Activated CD4-positive, alpha-beta T cell treated with anti-CD3 and anti-CD28 coated beads, Interleukin-2, amount 50 U/mL, for 24 hours (primary cell): ENCODE data around the gene CD55.
A peak's percentile ranks its signal among the peaks of the same experiment; 100 is the strongest.

Experiments used
- DNase-seq, 2 donors: peaks; one replicate each; pipeline ENCODE4 v3.0.0-alpha.2; 2020; ENCODE audit warnings: low read depth in 1 of 2, low spot score in 1 of 2

CD55 gene, protein sequence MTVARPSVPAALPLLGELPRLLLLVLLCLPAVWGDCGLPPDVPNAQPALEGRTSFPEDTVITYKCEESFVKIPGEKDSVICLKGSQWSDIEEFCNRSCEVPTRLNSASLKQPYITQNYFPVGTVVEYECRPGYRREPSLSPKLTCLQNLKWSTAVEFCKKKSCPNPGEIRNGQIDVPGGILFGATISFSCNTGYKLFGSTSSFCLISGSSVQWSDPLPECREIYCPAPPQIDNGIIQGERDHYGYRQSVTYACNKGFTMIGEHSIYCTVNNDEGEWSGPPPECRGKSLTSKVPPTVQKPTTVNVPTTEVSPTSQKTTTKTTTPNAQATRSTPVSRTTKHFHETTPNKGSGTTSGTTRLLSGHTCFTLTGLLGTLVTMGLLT

DNA sequence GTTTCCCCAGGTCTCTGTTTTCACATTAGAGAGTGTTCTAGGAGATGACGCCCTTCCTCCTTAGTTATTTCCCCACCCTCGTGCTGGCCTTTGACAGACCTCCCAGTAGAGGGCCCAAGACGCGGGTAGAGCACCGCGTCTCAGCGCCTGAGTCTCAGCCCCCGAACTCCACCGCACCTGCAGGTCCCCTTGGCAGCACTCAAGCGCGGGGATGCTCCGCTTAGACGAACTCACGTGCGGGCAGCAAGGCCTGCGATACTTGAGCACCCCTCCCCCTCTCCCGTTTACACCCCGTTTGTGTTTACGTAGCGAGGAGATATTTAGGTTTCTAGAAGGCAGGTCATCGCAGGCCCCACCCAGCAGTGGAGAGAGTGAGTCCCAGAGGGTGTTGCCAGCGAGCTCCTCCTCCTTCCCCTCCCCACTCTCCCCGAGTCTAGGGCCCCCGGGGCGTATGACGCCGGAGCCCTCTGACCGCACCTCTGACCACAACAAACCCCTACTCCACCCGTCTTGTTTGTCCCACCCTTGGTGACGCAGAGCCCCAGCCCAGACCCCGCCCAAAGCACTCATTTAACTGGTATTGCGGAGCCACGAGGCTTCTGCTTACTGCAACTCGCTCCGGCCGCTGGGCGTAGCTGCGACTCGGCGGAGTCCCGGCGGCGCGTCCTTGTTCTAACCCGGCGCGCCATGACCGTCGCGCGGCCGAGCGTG is at the start of gene CD55:
Gene CD55 (plus strand): TSS at position 600 of the 711 bp plus-strand sequence. CDS start 88 bp downstream, at position 688.
- DNase-seq = peak; percentile 87 to 98

DNA sequence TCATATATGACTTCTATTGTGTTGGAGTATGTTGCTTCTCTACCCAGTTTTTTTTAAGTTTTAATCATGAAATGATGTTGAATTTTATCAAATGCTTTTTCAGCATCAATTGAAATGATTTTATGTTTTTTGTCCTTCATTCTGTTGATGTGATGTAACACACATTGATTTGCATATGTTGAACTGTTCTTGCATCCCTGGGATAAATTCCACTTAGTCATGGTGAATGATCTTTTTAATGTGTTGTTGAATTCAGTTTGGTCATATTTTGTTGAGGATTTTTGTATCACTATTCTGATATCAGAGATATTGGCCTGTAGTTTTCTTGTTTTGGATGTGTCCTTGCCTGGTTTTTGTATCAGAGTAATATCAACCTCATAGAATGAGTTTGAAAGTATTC is 46.6 kb upstream of the CD55 start:
- DNase-seq = no peak

DNA sequence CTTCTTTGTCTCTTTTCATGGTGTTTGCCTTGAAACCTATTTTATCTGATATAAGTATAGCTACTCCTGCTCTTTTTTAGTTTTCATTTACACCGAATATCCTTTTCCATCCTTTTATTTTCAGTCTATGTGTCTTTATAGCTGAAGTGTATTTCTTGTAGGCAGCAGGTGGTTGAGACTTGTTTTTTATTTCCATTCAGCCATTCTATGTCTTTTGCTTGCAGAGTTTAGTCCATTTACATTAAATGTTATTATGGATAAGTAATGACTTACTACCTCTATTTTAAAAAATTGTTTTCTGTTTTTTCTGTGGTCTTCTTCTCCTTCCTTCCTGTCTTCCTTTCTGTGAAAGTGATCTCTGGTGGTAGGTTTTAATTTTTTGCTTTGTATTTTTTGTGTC is 45.0 kb upstream of the CD55 start:
- DNase-seq = no peak

DNA sequence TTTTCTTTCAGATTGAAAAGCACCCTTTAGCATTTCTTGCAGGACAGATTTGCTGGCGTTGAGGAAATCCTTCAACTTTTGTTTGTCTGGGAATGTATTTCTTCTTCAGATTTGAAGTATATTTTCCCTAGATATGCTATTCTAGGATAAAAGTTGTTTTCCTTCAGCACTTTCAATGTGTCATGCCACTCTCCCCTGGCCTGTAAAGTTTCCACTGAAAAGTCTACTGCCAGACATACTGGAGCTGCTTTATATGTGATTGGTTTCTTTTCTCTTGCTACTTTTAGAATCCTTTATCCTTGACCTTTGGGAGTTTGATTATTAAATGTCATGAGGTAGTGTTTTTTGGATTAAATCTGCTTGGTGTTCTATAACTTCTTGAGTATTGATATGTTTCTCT is 44.2 kb upstream of the CD55 start:
- DNase-seq = no peak

DNA sequence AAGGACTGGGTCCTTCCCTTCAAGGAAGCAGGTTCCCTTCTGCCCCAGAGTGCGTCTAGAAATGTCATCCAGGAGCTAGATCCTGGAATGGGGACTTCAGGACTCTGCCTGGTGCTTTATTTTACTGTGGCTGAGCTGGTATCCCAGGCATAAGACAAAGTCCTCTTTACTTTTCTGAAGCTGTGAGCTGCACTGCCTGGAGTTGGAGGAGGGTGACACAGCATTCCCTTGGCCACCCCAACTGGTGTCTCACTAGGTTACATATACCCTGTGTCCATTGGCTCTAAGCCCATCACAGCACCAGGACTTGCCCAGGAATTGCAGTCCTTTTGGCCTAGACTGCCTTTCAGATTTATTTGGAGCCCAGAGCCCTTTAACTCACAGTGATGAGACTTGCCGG is 41.8 kb upstream of the CD55 start:
- DNase-seq = no peak

DNA sequence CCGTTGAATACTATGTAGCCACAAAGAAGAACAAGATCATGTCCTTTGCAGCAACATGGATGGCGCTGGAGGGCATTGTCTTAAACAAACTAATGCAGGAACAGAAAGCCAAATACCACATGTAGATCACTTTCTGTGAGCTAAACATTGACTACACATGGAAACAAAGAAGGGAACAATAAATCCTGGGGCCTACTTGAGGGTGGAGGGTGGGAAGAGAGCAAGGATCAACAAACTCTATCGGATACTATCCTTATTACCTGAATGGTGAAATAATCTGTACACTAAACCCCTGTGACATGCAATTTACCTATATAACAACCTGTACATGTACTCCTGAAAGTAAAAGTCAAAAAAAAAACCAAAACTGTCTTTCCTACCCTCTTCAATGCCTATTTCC is 40.8 kb upstream of the CD55 start:
- no peak for DNase-seq

DNA sequence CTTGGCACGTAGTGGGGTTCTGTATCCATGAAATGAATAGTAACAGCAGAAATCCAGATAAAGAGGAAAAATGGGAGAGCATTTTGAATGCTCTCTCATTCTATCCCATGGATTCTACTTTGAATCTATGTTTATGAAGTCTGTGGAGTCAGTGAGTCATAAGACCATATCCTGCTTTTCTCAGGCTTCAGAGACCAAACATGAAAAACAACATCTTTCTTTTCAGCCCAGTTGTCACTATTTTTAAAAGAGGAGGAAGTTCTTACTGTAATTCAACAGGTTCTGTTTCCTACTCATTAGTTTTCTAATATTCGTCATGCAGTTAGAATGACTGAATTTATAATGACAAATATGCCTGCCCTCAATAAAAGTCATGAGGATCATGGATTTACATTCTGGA is 39.4 kb upstream of the CD55 start:
- DNase-seq = no peak

DNA sequence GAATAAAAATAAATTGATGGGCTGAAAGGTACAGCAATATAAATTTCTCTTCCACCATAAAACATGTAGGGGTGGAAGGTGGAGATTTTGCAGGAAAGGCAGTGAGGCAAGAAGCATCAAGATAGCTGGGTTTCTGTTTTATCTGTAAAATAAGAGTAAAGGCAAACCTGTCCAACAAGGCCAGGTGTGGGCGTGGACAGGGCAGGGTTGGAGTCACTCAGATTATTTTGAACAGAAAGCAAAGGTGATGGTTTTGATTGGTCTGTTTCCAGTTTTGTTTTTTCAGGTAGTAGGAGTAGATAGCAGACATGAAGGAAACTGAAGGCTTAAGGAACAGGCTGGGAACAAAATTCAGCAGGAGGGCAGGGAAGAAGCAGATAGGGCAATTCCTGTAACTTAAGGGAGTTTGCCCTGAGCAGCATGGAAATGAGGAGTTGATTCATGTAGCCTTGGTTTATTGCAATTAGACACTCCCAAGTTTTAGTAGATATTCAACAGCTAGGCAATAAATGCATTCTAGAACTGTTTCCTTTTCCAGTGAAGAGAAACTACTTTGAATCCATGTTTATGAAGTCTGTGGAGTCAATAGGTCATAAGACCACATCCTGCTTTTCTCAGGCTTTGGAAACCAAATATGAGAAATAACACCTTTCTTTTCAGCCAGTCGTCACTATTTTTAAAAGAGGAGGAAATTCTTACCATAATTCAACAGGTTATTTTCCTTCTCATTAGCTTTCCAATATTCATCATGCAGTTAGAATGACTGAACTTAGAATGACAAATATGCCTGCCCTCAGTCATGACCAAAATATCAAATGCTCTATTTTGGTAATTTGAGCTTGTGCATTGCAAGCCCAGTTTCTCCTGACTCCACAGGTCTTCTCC is 38.7 kb upstream of the CD55 start:
- DNase-seq = no peak

DNA sequence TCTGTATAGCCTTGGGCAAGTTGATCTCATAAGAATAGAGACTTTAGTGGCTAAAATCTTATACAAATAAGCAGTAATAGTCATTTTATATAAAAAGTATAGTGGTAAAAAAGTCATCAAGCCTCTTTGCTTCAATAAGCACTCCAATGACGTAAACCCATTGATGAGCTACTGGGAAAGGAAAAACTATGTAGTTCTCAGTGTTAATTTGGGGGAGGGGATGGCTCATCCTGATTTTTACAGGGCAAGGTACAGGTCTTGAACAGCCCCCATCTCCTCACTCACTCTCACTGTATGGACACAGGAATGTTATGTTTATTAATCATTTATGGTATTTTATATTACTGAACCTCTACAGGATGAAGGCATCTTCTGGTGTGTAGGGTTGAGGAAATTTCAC is 38.1 kb upstream of the CD55 start:
- DNase-seq = no peak

DNA sequence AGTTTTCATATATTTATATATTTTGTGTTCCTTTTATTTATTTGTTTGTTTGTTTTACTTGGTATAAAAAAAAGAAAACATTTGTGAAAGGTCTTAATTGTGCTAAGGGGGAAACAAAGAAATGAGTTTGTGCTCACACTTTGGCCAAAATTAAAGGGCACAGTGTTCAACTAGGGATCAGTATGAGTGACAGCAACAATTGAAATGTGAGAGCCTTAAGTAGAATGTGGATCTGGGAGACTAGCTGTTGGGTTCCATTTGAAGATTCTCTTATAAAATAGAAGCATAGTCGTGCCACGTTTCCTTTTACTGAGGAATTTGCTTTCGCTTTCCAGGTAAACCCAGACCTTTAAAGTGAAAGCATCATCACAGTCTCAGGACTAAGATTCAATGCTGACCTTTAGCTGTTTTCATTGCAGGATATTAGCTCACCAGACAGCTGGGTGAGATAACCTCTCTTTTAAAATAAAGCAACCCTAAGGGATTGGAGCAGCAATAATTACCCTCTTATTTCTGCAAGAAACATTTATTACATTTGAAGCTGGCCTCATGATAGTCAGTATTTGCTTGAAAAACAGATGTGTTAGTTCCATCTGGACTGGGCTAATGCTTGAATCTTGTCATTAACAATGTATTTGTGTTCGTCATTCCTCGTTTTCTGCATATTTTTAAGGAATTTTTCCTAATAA is 37.1 kb upstream of the CD55 start:
- DNase-seq = no peak

DNA sequence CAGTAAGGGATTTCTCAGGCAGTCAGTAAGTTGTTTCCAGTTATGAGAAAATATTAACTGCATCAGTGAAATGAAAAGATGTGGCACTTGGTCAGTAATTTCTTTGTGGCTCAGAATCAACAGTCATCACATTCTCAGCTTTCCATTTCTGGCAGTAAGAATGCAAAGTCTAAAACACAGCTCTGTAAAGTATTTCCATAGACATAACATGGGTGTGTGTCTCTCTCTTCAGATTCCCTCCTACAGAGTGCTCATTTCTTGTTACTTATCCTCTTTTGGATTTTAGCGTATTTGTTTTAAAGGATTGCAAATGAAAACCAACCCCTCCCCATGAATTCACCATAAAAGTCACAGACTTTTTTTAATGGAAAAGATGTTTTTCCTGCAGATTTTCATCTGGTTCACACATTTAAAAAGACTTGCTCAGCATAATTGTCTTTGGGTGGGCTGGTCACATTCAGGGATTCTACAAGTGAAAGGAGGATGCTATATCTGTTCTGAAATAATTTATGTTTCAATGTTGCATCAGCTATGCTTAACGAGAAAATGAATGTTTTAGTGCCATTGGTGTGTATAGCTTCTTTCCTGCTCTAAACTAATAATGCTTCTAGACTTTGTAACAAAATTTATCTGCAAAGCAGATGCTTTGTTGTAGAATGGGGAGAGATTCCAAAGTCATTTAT is 34.6 kb upstream of the CD55 start:
- no peak for DNase-seq

DNA sequence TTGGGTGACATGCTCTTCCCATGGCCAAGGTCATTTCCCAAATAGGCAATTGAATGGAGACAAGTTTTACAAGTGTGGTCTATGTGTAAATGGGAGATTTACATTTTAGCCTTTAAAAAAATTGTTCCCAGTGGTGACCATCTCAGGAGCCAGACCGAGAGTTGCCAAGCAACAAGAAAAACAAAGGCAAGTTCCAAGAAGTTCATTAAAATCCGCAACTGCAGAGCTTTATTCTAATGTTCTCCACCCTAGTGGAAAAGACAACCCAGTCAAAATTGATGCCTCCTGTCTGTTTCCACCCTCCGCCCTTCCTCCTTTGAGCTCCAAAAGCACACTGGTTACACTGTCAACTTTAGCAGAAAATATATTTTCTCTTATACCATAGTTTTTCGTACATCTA is 33.2 kb upstream of the CD55 start:
- DNase-seq = no peak

DNA sequence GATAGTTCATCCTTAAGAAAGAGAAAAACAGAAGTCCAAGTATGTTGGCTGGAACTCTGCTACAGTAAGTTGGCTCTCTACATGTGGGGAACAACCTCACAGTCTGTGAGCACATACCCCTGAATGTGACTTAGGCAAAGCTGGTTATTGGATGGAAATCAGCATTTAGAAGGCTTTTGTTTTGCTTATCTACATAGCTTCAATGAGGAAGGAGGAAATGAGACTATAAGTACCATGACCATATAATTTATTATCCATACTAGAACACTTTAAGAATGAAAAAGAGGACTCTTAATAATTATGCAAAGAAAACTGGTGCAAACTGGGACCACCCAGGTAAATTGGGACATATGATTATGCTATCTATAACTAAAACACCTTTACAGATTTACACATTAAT is 31.7 kb upstream of the CD55 start:
- no peak for DNase-seq

DNA sequence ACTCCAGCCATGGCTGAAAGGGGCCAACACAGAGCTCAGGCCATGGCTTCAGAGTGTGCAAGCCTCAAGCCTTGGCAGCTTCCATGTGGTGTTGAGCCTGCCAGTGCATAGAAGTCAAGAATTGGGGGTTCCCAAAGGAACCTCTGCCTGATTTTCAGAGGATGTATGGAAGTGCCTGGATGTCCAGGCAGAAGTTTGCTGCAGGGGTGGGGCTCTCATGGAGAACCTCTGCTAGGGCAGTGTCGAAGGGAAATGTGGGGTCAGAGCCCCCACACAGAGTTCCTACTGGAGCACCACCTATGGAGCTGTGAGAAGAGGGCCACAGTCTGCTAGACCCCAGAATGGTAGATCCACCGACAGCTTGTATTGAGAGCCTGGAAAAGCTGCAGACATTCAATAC is 29.8 kb upstream of the CD55 start:
- DNase-seq = no peak

DNA sequence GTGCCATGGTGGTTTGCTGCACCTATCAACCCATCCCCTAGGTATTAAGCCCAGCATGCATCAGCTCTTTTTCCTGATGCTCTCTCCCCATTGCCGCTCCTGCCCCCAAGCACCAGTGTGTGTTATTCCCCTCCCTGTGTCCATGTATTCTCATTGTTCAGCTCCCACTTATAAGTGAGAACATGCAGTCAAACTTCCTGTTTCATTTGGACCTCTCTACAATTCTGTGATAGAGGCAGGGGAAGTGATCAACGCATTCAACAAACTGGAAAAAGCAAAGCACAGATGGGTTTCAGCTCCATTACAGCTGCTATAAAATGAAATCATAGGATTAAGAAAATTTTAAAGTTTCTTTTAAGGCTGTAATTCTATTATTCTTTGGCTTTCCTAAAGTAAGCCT is 23.3 kb upstream of the CD55 start:
- DNase-seq = no peak

DNA sequence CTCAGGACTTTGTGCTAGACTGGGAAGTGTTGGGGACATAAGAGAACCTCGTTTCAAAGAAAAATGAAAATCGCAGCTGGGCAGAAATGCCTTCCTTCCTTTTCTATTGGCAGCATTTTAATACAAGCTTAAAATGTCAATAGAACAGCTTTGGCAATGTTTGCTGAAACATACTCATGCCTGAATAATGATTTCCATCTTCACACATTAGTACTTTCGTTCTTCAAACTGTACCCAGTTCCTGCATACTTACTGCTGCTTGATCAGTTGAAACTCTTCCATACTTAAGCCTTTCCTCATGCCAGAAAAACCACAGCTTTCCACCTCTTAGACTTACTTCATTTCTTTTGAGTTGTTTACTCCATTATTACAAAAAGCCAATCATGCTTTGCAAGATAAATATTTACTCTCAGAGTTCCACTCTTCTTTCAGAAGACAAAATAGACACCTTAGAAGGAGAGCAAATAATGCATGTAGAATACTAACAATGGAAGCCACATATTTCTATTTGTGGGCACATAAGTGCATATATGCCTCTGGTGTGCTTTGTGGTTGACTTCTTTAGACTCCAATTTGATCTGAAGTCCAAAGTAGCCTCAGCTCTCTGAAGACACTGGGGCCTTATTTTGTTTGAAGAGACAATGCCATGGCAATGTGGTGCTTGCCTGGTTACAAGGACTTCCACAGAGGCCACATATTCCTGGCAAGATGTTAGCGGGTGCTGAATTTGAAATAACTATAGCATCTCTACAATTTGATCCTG is 22.7 kb upstream of the CD55 start:
- no peak for DNase-seq

DNA sequence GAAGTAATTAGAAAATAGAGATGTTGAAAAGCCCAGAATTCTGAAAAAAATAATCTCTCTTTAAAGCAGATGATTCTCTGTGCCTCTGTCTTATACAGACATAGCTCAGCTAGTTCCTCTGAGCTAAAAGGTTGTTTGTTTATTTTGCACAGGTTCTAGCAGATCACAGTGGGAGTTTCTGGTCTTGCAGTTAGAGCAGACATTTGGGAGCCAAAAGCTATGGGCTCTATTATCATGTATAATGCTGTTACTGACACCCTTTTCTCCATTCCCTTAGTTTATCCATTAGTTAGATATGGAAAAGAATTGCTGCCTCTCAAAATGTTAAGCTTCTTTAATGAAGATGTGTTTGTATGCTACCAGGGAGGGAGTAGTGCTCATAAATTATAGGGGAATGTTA is 20.5 kb upstream of the CD55 start:
- DNase-seq = no peak

DNA sequence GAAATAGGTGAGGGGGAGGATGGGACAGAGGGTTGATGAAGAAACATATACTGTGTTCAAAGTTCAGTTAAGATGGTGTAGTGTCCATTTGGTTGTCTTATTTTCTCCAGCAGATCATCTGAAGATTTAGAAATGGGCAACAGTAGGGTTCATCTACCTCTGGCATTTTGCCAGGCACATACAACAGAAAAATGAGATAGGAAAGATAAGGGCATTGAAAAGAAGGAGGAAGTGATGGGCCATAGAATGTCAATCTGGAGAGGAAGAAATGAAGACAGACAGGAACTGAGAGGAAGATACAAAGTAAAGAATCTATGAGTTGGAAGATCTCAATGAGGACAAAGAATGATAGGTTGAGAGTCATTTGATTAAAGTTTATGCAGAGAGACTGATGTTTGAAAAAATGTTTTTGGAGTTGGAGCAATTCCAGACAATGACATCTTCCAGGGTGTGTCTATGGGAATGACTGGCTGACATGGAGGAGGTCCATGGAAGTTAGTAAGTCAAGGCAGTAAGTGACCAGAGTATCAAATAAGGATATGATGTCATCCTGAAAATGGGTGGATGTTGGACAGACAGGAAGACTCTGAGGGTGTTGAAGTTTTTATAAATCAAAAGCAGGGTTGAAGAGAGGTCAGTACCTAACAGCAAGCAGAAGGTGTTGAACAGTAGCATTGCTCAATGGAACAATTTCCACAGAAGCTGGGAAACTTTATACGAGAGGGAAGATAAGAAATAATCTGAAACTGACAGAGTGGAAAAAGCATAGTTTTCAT is 18.7 kb upstream of the CD55 start:
- no peak for DNase-seq
